Measurements from ENCODE around the gene SHCBP1L. TPM values are rescaled to one million over a fixed set of nuclear protein-coding genes. Genes with fewer than 3 reads are reported as not detected.

SHCBP1L gene
- total and polyA plus RNA-seq, 10 donors: not detected

- no peaks in the 10 kb centered on the region for H3K27me3 ChIP-seq (replicated peaks in 1 of 7)
- peaks cover 0 to 6% (median 2%) of the 10 kb centered on the region in 8 donors for H3K9me3 ChIP-seq
- H3K4me3 ChIP-seq: no peak overlapping the region
- no peaks in the 10 kb centered on the region for H3K36me3 ChIP-seq
- H3K4me1 ChIP-seq: no peaks in the 10 kb centered on the region
- no peak for DNase-seq
- WGBS, 5 donors: 80 to 95% (median 89%) methylated on average over 6 of the region's 6 CpGs
- intact Hi-C loops (cut with DNase I; ENCODE audit: low total_unique reads): no loop called here
- no peak overlapping the region for H3K27ac ChIP-seq
- TF ChIP-seq POLR2A (IDR thresholded peaks at IDR 0.05): no peak
- TF ChIP-seq, protein P1, sequence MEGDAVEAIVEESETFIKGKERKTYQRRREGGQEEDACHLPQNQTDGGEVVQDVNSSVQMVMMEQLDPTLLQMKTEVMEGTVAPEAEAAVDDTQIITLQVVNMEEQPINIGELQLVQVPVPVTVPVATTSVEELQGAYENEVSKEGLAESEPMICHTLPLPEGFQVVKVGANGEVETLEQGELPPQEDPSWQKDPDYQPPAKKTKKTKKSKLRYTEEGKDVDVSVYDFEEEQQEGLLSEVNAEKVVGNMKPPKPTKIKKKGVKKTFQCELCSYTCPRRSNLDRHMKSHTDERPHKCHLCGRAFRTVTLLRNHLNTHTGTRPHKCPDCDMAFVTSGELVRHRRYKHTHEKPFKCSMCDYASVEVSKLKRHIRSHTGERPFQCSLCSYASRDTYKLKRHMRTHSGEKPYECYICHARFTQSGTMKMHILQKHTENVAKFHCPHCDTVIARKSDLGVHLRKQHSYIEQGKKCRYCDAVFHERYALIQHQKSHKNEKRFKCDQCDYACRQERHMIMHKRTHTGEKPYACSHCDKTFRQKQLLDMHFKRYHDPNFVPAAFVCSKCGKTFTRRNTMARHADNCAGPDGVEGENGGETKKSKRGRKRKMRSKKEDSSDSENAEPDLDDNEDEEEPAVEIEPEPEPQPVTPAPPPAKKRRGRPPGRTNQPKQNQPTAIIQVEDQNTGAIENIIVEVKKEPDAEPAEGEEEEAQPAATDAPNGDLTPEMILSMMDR (IDR thresholded peaks at IDR 0.05 in 8 of 11, conservative IDR thresholded peaks at IDR 0.05 in 3 of 11): no peak
- no peak for TF ChIP-seq POLR2AphosphoS5 (IDR thresholded peaks at IDR 0.05)
These were observed 25.3 kb upstream of the SHCBP1L start for GRCh38 chr1:182978151-182978853.

GRCh38 chr1:182977480-182977879, 24.5 kb upstream of the SHCBP1L start:
- 92 to 96% (median 94%) methylated on average over 2 of the region's 2 CpGs for WGBS, 5 donors
- Histone ChIP-seq H3K27ac (no peak overlapping the region), H3K27me3 (replicated peaks in 1 of 7) (no peaks in the 10 kb centered on the region), H3K4me1 (no peaks in the 10 kb centered on the region), H3K4me3 (no peak overlapping the region), H3K36me3 (no peaks in the 10 kb centered on the region), H3K9me3 (peaks cover 0 to 5% (median 2%) of the 10 kb centered on the region in 8 donors)
- DNase-seq: no peak
- TF ChIP-seq POLR2AphosphoS5 (IDR thresholded peaks at IDR 0.05): no peak
- TF ChIP-seq POLR2A (IDR thresholded peaks at IDR 0.05): no peak
- TF ChIP-seq, protein P1 (IDR thresholded peaks at IDR 0.05 in 8 of 11, conservative IDR thresholded peaks at IDR 0.05 in 3 of 11): no peak
- intact Hi-C loops (cut with DNase I; ENCODE audit: low total_unique reads): no loop called here

DNA sequence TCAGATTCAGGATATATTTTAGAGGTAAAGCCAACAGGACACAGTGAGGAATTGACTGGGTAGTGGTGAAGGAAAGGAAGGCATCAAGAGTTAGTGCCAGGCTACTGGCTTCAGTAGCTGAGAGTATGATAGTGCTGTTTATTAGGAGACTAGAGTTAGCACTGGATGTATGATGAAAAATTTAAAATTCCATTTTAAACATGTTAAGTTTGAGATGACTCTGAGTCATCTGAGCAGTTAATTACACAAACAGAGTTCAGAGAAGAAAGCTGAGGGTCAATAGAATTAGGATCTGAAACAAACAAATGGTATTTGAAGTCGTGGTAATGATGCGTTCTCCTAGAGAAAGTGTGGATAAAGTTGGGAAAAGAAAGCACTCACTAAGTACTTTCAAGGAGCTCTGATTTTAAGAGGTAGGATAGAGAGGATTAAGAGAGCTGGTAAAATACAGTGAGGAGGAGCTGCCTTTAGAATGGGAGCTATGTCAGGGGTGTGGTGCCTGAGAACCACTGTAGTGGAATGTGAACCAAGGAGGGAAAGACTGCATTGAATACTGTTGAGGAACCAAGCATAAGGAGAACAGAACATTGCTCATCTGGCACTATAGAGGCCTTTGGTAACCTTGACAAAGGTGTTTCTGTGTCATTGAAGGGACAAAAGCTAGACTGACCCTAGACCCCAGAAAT, 21.7 kb upstream of the SHCBP1L start:
- DNase-seq: no peak
- no peak for TF ChIP-seq POLR2AphosphoS5 (IDR thresholded peaks at IDR 0.05)
- TF ChIP-seq, protein P1 (IDR thresholded peaks at IDR 0.05 in 8 of 11, conservative IDR thresholded peaks at IDR 0.05 in 3 of 11): no peak
- TF ChIP-seq POLR2A (IDR thresholded peaks at IDR 0.05): no peak
- Histone ChIP-seq H3K9me3 (no peaks in the 10 kb centered on the region), H3K36me3 (no peaks in the 10 kb centered on the region), H3K4me1 (no peaks in the 10 kb centered on the region), H3K27ac (no peak overlapping the region), H3K4me3 (no peak overlapping the region), H3K27me3 (replicated peaks in 1 of 7) (no peaks in the 10 kb centered on the region)
- intact Hi-C loops (cut with DNase I; ENCODE audit: low total_unique reads): no loop called here
- 83 to 92% (median 90%) methylated on average over 2 of the region's 2 CpGs for WGBS, 5 donors

DNA sequence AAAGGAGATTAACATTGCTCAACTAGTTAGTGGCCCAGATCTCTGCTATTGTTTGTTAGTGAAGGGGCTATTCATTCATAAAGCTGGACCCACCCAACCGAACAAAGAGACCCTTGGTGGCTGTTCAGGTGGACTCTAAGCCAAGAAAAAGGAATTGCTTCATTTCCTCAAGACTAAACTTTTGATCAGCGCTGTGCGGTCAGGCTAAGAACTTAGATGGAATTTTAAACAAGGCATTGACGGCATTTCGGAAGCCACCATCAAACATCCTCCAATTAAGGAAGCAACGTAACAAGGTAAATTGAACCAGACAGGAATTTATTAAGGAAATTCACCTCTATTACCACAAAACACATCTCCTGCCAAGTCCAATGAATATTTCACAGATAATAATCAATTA, 19.9 kb upstream of the SHCBP1L start:
- no peaks in the 10 kb centered on the region for H3K9me3 ChIP-seq
- intact Hi-C loops (cut with DNase I; ENCODE audit: low total_unique reads): no loop called here
- H3K4me3 ChIP-seq: no peak overlapping the region
- H3K27ac ChIP-seq: no peak overlapping the region
- no peaks in the 10 kb centered on the region for H3K36me3 ChIP-seq
- WGBS, 5 donors: 89 to 94% (median 91%) methylated on average over 6 of the region's 6 CpGs
- TF ChIP-seq POLR2A (IDR thresholded peaks at IDR 0.05): no peak
- no peaks in the 10 kb centered on the region for H3K4me1 ChIP-seq
- H3K27me3 ChIP-seq (replicated peaks in 1 of 7): no peaks in the 10 kb centered on the region
- no peak for DNase-seq
